ENCODE results near the gene NHLH1. TPM values are rescaled to one million over a fixed set of nuclear protein-coding genes. Genes with fewer than 3 reads are reported as not detected.

NHLH1 gene
- total RNA-seq, 1 donor = not detected

DNA sequence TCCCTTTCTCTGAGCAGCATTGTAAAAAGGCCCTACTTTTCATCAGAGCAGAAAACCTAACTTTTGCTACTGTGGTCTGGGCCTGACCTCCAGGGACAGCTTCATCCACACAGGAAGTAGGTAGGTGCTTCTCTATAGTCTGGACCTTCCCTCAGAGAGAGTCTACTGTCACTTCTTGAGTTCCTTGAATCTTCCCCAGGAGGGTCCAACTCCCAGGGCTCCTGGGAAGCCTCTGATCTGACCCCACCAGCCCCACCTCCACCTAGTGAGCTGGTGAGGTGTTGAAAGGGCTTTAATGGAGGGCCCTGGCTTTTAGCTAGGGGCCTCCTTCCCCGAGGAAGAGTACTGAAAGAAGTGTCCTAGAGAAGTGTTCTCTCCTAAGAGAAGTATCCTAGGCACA is 30.8 kb downstream of the NHLH1 start:
- no peak for DNase-seq (ENCODE audit: low read depth)
- H3K4me3 ChIP-seq (ENCODE audit: low read depth, low read length) = no peak overlapping the region
- TF ChIP-seq, protein P1, sequence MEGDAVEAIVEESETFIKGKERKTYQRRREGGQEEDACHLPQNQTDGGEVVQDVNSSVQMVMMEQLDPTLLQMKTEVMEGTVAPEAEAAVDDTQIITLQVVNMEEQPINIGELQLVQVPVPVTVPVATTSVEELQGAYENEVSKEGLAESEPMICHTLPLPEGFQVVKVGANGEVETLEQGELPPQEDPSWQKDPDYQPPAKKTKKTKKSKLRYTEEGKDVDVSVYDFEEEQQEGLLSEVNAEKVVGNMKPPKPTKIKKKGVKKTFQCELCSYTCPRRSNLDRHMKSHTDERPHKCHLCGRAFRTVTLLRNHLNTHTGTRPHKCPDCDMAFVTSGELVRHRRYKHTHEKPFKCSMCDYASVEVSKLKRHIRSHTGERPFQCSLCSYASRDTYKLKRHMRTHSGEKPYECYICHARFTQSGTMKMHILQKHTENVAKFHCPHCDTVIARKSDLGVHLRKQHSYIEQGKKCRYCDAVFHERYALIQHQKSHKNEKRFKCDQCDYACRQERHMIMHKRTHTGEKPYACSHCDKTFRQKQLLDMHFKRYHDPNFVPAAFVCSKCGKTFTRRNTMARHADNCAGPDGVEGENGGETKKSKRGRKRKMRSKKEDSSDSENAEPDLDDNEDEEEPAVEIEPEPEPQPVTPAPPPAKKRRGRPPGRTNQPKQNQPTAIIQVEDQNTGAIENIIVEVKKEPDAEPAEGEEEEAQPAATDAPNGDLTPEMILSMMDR (IDR thresholded peaks at IDR 0.05; ENCODE audit: insufficient read depth, low read length) = no peak

DNA sequence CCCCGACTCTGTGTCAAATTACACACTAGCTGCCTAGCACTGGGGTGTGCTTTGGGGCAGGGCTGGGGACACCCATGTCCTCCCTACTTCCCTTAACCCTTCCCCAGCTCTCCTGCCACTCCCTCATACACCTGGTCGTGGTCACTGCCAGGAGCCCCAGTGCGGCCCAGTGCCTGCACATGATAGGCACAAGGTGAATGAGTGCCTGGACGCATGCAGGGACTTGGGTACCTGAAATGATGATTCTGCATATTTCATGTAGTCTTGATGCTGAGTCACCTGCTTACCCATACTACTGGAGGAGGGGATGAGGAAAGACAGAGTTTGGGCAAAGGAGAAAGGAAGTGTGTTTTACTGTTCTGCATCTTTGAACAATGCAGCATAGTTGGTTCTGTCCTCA is 32.0 kb downstream of the NHLH1 start:
- TF ChIP-seq, protein P1 (IDR thresholded peaks at IDR 0.05; ENCODE audit: insufficient read depth, low read length) = no peak
- DNase-seq (ENCODE audit: low read depth) = no peak
- H3K4me3 ChIP-seq (ENCODE audit: low read depth, low read length) = no peak overlapping the region

- no peak for DNase-seq (ENCODE audit: low read depth)
- no peak overlapping the region for H3K4me3 ChIP-seq (ENCODE audit: low read depth, low read length)
- TF ChIP-seq, protein P1 (IDR thresholded peaks at IDR 0.05; ENCODE audit: insufficient read depth, low read length) = no peak
Observed at GRCh38 chr1:160399544-160400222, 32.8 kb downstream of the NHLH1 start.

DNA sequence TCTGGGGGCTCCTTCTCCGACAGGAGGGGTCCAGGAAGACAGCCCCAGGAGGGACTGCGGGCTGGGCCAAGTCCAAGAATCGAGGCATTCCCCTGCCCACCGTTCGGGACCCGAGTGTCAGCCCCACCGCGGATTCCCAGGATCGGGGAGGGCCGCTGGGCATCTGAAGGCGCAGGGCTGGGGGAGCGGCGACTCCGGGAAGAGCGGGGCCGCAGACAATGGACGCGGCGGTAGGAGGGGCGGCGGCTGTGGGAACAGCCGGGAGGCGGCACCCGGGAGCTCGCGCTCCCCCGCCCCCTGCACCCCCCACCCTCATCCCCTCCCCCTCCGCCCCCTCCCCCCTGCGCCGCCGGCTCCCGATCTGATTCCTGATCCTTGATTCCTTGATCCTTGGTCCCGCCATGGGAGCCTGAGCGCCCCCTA is 33.4 kb downstream of the NHLH1 start, which contains the start of gene VANGL2:
Gene VANGL2, plus strand, starts transcription at position 342 of the 423 bp plus-strand sequence. CDS start 15,274 bp downstream, outside the sequence.
- no peak for DNase-seq (ENCODE audit: low read depth)
- H3K4me3 ChIP-seq (ENCODE audit: low read depth, low read length) = peak within 1 kb of the TSS; percentile 28
- TF ChIP-seq, protein P1 (IDR thresholded peaks at IDR 0.05; ENCODE audit: insufficient read depth, low read length) = no peak

- no peak for DNase-seq (ENCODE audit: low read depth)
- TF ChIP-seq, protein P1 (IDR thresholded peaks at IDR 0.05; ENCODE audit: insufficient read depth, low read length) = no peak
- H3K4me3 ChIP-seq (ENCODE audit: low read depth, low read length) = peak overlapping the region; percentile 28
Observed at GRCh38 chr1:160400646-160401486, 34.0 kb downstream of the NHLH1 start.

DNA sequence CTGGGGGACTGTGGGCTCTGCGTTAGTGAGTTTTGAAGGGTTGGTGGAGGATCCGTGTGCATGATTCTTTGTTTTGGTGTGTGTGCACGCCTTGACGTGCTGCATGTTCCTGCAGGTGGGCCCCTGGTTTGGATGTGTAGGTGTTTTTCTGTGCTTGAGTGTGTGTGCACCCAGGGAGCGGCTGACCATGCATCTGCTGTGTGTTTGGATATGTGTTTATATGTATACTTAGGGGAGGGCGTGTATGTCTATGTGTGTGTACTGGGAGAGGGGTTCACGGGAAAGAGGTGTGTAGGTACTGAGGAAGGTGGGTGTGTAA is 34.6 kb downstream of the NHLH1 start:
- no peak overlapping the region for H3K4me3 ChIP-seq (ENCODE audit: low read depth, low read length)
- TF ChIP-seq, protein P1 (IDR thresholded peaks at IDR 0.05; ENCODE audit: insufficient read depth, low read length) = no peak
- no peak for DNase-seq (ENCODE audit: low read depth)
